ENCODE data around the gene LUZP2. TPM values are rescaled to one million over a fixed set of nuclear protein-coding genes. Genes with fewer than 3 reads are reported as not detected.

The LUZP2 gene
- total and polyA plus RNA-seq, 4 donors: 70.8 to 147 (median 99.0) TPM

DNA sequence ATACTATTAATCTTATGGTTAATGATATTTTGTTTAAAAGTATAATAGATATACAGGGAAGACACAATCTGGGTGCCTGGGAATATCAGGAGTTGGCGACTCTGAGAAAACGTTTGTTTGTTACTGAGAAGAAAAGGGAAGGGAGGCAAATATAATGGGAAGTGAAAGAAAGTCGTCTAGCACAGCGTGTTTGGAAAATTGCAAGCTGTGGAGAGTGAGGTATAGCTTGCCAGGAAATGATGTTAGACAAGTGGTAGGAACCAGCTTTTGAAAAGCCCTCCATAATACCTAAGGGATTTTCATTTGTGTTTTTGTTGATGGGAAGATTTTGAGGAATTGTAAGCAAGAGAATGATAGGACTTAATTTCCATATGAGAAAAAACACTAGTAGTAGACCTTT lies 322.2 kb downstream of the LUZP2 start:
- Histone ChIP-seq H3K9me3 (ENCODE audit: control insufficient read depth, insufficient read depth, low read length) (no peaks in the 10 kb centered on the region), H3K27me3 (ENCODE audit: control insufficient read depth, insufficient read depth, low read length) (no peaks in the 10 kb centered on the region), H3K4me3 (ENCODE audit: low read depth, low read length) (no peak overlapping the region), H3K27ac (ENCODE audit: low read depth, low read length) (no peak overlapping the region), H3K36me3 (ENCODE audit: control insufficient read depth, insufficient read depth, low read length) (no peaks in the 10 kb centered on the region), H3K4me1 (ENCODE audit: control insufficient read depth, insufficient read depth, low read length) (no peaks in the 10 kb centered on the region)
- 24% methylated on average over 4 of the region's 4 CpGs for WGBS (ENCODE audit: insufficient coverage)
- DNase-seq (ENCODE audit: low read depth in 4 of 6, low spot score in 6 of 6): peak in 1 of 6 donors; percentile 14

DNA sequence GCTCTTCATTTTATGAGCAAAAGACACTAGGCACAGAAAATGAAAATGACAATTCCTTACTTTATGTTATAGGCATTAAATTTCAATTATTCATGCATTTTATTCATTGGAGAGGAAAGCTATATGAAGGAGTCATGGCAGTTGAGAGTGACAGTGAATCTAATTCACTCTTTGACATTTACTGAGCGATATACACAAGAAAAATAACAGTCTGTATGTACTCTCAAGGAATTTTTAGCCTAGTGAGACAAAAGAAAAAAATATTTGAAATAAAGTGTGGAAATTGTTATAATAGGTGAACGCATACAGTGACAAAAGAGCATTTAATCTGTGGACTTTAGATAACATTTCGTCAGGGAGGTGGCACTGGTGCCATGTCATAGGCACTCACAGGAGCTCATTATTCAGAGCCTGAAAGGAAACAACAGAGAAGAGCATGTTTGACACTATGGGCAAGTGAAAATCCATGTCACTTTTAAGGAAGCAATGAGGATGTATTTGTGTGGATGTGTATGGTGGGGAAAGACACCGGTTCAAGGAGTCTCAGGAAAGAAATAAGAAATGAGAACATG lies 323.1 kb downstream of the LUZP2 start:
- H3K4me1 ChIP-seq (ENCODE audit: control insufficient read depth, insufficient read depth, low read length): no peaks in the 10 kb centered on the region
- no peaks in the 10 kb centered on the region for H3K27me3 ChIP-seq (ENCODE audit: control insufficient read depth, insufficient read depth, low read length)
- H3K9me3 ChIP-seq (ENCODE audit: control insufficient read depth, insufficient read depth, low read length): no peaks in the 10 kb centered on the region
- no peak overlapping the region for H3K27ac ChIP-seq (ENCODE audit: low read depth, low read length)
- H3K36me3 ChIP-seq (ENCODE audit: control insufficient read depth, insufficient read depth, low read length): no peaks in the 10 kb centered on the region
- no peak overlapping the region for H3K4me3 ChIP-seq (ENCODE audit: low read depth, low read length)
- no peak for DNase-seq (ENCODE audit: low read depth in 4 of 6, low spot score in 6 of 6)
- 63% methylated on average over 3 of the region's 4 CpGs for whole genome bisulfite sequencing (ENCODE audit: insufficient coverage)

DNA sequence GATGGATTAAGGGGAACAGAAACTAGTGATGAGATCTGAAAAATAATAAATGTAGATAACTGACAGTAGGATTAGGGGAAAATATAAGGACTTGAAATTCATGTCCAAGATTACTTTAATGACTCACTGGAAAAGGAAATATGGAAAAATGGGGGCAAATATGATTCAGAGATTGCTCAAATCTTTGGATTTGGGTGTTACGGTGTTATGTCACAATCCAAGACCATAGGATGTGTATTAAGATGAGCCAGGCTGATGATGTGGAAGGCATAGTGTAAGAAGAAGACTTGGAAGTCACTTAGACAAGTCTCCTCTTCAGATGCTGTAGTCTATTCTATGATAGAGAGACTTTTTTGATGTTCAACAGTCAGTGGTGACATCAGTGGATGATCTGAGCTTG lies 323.7 kb downstream of the LUZP2 start:
- H3K36me3 ChIP-seq (ENCODE audit: control insufficient read depth, insufficient read depth, low read length): no peaks in the 10 kb centered on the region
- 100% methylated on average over 1 of the region's 1 CpG for WGBS (ENCODE audit: insufficient coverage)
- no peaks in the 10 kb centered on the region for H3K27me3 ChIP-seq (ENCODE audit: control insufficient read depth, insufficient read depth, low read length)
- DNase-seq (ENCODE audit: low read depth in 4 of 6, low spot score in 6 of 6): no peak
- no peaks in the 10 kb centered on the region for H3K4me1 ChIP-seq (ENCODE audit: control insufficient read depth, insufficient read depth, low read length)
- no peak overlapping the region for H3K4me3 ChIP-seq (ENCODE audit: low read depth, low read length)
- no peaks in the 10 kb centered on the region for H3K9me3 ChIP-seq (ENCODE audit: control insufficient read depth, insufficient read depth, low read length)
- no peak overlapping the region for H3K27ac ChIP-seq (ENCODE audit: low read depth, low read length)

DNA sequence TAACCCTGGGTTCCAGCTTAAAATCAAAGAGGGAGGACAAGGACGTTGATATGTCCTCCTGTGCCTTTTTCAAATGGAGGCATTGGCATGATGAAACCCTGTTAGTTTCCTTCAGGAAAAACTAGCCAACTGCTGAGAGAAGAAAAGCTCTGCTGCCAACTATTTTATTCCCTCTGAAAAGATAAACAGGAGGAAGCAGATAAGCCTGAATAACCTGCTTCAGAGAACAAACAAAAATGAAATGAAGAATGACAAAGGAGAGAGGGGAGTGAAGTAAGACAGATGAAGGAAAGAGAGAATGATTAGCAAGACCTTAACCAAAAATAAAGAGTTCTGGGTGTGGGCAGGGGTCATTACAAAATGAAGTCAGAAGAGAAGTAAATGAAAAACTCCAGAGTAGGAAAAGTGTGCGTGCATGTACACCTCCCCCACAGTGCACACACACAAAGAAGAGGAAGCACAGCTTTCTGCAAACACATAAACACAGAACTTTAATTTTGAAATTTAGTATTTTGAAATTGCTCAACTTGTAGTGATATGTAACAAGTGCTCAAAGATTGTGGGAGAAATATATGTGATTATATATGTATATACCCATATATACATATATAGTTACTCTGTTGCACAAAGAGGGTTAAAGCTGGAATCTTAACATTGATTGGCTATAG lies 332.2 kb downstream of the LUZP2 start:
- Histone ChIP-seq H3K27ac (ENCODE audit: low read depth, low read length) (no peak overlapping the region), H3K4me1 (ENCODE audit: control insufficient read depth, insufficient read depth, low read length) (no peaks in the 10 kb centered on the region), H3K36me3 (ENCODE audit: control insufficient read depth, insufficient read depth, low read length) (no peaks in the 10 kb centered on the region), H3K4me3 (ENCODE audit: low read depth, low read length) (no peak overlapping the region), H3K9me3 (ENCODE audit: control insufficient read depth, insufficient read depth, low read length) (no peaks in the 10 kb centered on the region), H3K27me3 (ENCODE audit: control insufficient read depth, insufficient read depth, low read length) (no peaks in the 10 kb centered on the region)
- no CpG with 5 or more reads among the region's 2 CpGs for WGBS (ENCODE audit: insufficient coverage)
- DNase-seq (ENCODE audit: low read depth in 4 of 6, low spot score in 6 of 6): no peak

DNA sequence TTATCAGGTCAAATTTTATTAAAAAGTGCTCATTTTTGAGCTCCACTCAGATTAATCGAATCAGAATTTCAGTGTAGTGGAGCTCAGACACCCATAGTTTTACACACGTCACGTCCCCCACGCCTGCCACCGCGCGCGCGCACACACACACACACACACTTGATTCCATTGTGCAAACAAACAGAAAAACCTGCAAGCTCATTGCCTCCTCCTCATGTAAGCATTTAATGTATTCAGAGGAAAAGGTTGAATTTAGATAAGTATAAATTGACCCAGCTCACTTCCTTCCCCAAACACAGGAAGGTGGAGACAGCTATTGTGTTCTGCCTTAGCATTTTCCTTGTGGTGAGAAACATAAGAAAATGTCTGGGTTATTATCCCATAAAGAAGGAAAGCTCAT lies 336.7 kb downstream of the LUZP2 start:
- DNase-seq (ENCODE audit: low read depth in 4 of 6, low spot score in 6 of 6): no peak
- Histone ChIP-seq H3K4me1 (ENCODE audit: control insufficient read depth, insufficient read depth, low read length) (no peaks in the 10 kb centered on the region), H3K27ac (ENCODE audit: low read depth, low read length) (no peak overlapping the region), H3K4me3 (ENCODE audit: low read depth, low read length) (no peak overlapping the region), H3K36me3 (ENCODE audit: control insufficient read depth, insufficient read depth, low read length) (no peaks in the 10 kb centered on the region), H3K27me3 (ENCODE audit: control insufficient read depth, insufficient read depth, low read length) (no peaks in the 10 kb centered on the region), H3K9me3 (ENCODE audit: control insufficient read depth, insufficient read depth, low read length) (no peaks in the 10 kb centered on the region)
- 83% methylated on average over 1 of the region's 9 CpGs for WGBS (ENCODE audit: insufficient coverage)

DNA sequence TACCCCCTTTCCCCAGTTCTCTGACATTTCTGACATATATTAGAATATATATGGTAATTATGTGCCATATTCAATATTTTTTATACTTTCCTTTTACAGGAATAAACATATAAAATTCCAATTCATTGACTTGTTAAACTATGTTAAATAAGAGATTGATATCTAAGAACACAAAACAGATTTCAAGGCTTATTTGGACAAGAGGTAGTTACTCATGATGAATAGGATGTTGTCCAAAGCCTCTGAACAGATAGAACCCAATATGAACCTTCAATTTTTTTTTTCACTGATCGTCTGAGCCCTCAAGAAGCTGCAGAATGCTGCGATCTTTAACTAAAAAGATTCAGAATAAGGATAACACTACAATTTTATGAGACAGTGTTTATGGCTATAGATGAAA lies 340.3 kb downstream of the LUZP2 start:
- H3K36me3 ChIP-seq (ENCODE audit: control insufficient read depth, insufficient read depth, low read length): no peaks in the 10 kb centered on the region
- no CpG with 5 or more reads among the region's 2 CpGs for WGBS (ENCODE audit: insufficient coverage)
- no peak for DNase-seq (ENCODE audit: low read depth in 4 of 6, low spot score in 6 of 6)

DNA sequence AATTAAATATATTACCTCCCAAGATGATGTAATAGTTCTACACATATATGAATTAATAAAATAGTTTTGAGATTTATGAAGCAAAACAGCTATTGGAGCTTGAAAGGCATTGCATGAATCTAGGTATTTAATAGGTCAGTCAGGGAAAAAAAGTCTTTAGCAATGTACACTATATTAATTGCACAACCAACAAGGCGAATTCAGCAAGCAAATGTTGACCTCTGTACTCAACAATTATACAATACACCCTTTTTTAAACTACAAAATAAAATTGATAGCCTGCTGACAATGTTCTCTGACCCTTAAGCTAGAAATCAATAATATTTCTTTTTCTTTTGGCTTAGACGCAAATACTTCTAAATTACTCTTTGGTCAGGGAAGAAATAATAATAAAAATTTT lies 345.5 kb downstream of the LUZP2 start:
- Histone ChIP-seq H3K27ac (ENCODE audit: low read depth, low read length) (no peak overlapping the region), H3K36me3 (ENCODE audit: control insufficient read depth, insufficient read depth, low read length) (no peaks in the 10 kb centered on the region), H3K4me1 (ENCODE audit: control insufficient read depth, insufficient read depth, low read length) (no peaks in the 10 kb centered on the region), H3K27me3 (ENCODE audit: control insufficient read depth, insufficient read depth, low read length) (no peaks in the 10 kb centered on the region), H3K9me3 (ENCODE audit: control insufficient read depth, insufficient read depth, low read length) (no peaks in the 10 kb centered on the region), H3K4me3 (ENCODE audit: low read depth, low read length) (no peak overlapping the region)
- no peak for DNase-seq (ENCODE audit: low read depth in 4 of 6, low spot score in 6 of 6)
- no CpG with 5 or more reads among the region's 2 CpGs for WGBS (ENCODE audit: insufficient coverage)

More for the DNA sequence above, 340.3 kb downstream of the LUZP2 start:
- H3K27me3 ChIP-seq (ENCODE audit: control insufficient read depth, insufficient read depth, low read length): no peaks in the 10 kb centered on the region
- H3K9me3 ChIP-seq (ENCODE audit: control insufficient read depth, insufficient read depth, low read length): no peaks in the 10 kb centered on the region
- H3K27ac ChIP-seq (ENCODE audit: low read depth, low read length): no peak overlapping the region
- no peaks in the 10 kb centered on the region for H3K4me1 ChIP-seq (ENCODE audit: control insufficient read depth, insufficient read depth, low read length)
- H3K4me3 ChIP-seq (ENCODE audit: low read depth, low read length): no peak overlapping the region

DNA sequence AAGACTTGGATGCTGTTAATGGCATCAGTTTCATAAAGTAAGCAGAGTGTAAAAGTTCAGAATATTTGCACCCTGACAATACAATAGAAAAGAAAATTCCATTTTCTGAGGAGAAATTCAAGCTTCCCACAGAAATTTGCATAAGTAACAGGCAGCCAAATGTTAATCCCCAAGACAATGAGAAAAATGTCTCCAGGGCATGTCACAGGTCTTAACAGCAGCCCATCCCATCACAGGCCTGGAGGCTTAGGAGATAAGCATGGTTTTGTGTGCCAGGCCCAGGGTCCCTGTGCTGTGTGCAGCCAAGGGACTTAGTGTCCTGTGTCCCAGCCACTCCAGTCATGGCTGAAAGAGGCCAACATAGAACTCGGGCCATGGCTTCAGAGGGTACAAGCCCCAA lies 347.6 kb downstream of the LUZP2 start:
- DNase-seq (ENCODE audit: low read depth in 4 of 6, low spot score in 6 of 6): no peak
- 94% methylated on average over 1 of the region's 1 CpG for WGBS (ENCODE audit: insufficient coverage)
- H3K36me3 ChIP-seq (ENCODE audit: control insufficient read depth, insufficient read depth, low read length): no peaks in the 10 kb centered on the region
- H3K27me3 ChIP-seq (ENCODE audit: control insufficient read depth, insufficient read depth, low read length): no peaks in the 10 kb centered on the region
- no peak overlapping the region for H3K27ac ChIP-seq (ENCODE audit: low read depth, low read length)
- H3K4me1 ChIP-seq (ENCODE audit: control insufficient read depth, insufficient read depth, low read length): no peaks in the 10 kb centered on the region
- H3K9me3 ChIP-seq (ENCODE audit: control insufficient read depth, insufficient read depth, low read length): no peaks in the 10 kb centered on the region
- H3K4me3 ChIP-seq (ENCODE audit: low read depth, low read length): no peak overlapping the region

DNA sequence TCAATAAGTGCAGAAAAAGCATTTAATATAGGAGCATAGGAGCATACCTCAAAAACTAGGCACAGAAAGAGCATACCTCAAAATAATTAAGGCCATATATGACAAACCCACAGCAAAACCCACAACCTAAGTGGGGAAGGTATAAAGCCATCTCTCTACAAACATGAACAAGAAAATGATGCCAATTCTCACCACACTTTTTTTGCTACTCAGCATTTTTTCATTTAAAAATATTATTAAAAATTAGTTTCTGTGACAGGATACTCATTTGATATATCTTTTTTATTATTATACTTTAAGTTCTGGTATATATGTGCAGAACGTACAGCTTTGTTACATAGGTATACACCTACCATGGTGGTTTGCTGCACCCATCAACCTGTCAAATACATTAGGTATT lies 352.0 kb downstream of the LUZP2 start:
- Histone ChIP-seq H3K4me3 (ENCODE audit: low read depth, low read length) (no peak overlapping the region), H3K27me3 (ENCODE audit: control insufficient read depth, insufficient read depth, low read length) (no peaks in the 10 kb centered on the region), H3K36me3 (ENCODE audit: control insufficient read depth, insufficient read depth, low read length) (no peaks in the 10 kb centered on the region), H3K4me1 (ENCODE audit: control insufficient read depth, insufficient read depth, low read length) (no peaks in the 10 kb centered on the region), H3K27ac (ENCODE audit: low read depth, low read length) (no peak overlapping the region), H3K9me3 (ENCODE audit: control insufficient read depth, insufficient read depth, low read length) (no peaks in the 10 kb centered on the region)
- no peak for DNase-seq (ENCODE audit: low read depth in 4 of 6, low spot score in 6 of 6)
- WGBS (ENCODE audit: insufficient coverage): no CpG with 5 or more reads among the region's 1 CpG

DNA sequence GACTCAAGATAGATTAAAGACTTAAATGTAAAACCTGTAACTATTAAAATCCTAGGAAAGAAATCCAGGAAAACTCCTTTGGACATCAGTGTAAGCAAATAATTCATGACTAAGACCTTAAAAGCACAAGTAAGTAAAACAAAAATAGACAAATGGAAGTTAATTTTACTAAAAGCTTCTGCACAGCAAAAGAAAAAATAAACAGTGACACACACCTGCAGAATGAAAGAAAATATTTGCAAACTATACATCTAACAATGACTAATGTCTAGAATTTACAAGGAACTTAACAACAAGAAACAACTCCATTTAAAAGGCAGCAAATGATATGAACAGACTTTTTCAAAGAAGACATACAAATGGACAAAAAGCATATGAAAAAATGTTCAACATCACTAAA lies 359.1 kb downstream of the LUZP2 start:
- no peak for DNase-seq (ENCODE audit: low read depth in 4 of 6, low spot score in 6 of 6)
- Histone ChIP-seq H3K4me3 (ENCODE audit: low read depth, low read length) (no peak overlapping the region), H3K27ac (ENCODE audit: low read depth, low read length) (no peak overlapping the region), H3K9me3 (ENCODE audit: control insufficient read depth, insufficient read depth, low read length) (peaks cover 3% of the 10 kb centered on the region), H3K4me1 (ENCODE audit: control insufficient read depth, insufficient read depth, low read length) (no peaks in the 10 kb centered on the region), H3K36me3 (ENCODE audit: control insufficient read depth, insufficient read depth, low read length) (peaks cover 4% of the 10 kb centered on the region), H3K27me3 (ENCODE audit: control insufficient read depth, insufficient read depth, low read length) (no peaks in the 10 kb centered on the region)
